ENCODE data around the gene DCUN1D3.

The DCUN1D3 gene

DNA sequence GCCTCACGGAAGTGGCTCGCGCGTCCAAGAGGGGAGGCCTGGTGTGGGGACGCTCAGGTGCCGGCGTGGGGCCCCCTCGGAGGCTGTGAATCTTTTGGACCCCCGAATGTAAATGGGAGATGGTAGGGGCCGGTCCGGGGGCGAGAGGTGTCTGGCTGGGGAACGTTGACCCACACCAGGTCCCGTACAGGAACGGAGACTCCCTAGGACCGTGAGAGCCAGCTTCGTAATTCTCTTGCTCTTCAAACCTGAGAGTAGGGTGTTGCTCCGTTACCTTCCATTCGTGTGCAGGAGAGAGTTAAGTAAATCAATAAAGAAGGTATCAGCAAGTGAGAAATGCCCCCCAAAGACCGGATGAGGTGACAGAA lies 894 bp upstream of the DCUN1D3 start:
- TF ChIP-seq, protein P1, sequence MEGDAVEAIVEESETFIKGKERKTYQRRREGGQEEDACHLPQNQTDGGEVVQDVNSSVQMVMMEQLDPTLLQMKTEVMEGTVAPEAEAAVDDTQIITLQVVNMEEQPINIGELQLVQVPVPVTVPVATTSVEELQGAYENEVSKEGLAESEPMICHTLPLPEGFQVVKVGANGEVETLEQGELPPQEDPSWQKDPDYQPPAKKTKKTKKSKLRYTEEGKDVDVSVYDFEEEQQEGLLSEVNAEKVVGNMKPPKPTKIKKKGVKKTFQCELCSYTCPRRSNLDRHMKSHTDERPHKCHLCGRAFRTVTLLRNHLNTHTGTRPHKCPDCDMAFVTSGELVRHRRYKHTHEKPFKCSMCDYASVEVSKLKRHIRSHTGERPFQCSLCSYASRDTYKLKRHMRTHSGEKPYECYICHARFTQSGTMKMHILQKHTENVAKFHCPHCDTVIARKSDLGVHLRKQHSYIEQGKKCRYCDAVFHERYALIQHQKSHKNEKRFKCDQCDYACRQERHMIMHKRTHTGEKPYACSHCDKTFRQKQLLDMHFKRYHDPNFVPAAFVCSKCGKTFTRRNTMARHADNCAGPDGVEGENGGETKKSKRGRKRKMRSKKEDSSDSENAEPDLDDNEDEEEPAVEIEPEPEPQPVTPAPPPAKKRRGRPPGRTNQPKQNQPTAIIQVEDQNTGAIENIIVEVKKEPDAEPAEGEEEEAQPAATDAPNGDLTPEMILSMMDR (IDR thresholded peaks at IDR 0.05), result no peak
- Histone ChIP-seq H3K27ac (peak overlapping the region; percentile 96 to 98), H3K4me3 (peak overlapping the region; percentile 63 to 78), H3K9me3 (no peaks in the 10 kb centered on the region), H3K4me1 (peaks cover 0 to 79% (median 68%) of the 10 kb centered on the region in 4 donors), H3K36me3 (peaks cover 0 to 8% (median 3%) of the 10 kb centered on the region in 3 donors), H3K27me3 (no peaks in the 10 kb centered on the region)
- DNase-seq, result no peak
- intact Hi-C loops (cut with DNase I; ENCODE audit: low total_unique reads), result loop anchor here (5.0 to 10.0 kb wide), 2 partner anchors 34 to 1774 kb away; no protein-coding TSS in a partner anchor

- Histone ChIP-seq H3K27ac (peak overlapping the region; percentile 96 to 98), H3K9me3 (no peaks in the 10 kb centered on the region), H3K4me3 (peak overlapping the region; percentile 63 to 78), H3K36me3 (peaks cover 0 to 15% (median 15%) of the 10 kb centered on the region in 3 donors), H3K27me3 (no peaks in the 10 kb centered on the region), H3K4me1 (peaks cover 0 to 79% (median 54%) of the 10 kb centered on the region in 4 donors)
- intact Hi-C loops (cut with DNase I; ENCODE audit: low total_unique reads), result loop anchor here (5.0 to 10.0 kb wide), 2 partner anchors 32 to 1775 kb away; no protein-coding TSS in a partner anchor
- TF ChIP-seq, protein P1 (IDR thresholded peaks at IDR 0.05), result no peak
- peak; percentile 43 to 76 for DNase-seq
Observed at GRCh38 chr16:20899477-20900298, 470 bp downstream of the DCUN1D3 start.

DNA sequence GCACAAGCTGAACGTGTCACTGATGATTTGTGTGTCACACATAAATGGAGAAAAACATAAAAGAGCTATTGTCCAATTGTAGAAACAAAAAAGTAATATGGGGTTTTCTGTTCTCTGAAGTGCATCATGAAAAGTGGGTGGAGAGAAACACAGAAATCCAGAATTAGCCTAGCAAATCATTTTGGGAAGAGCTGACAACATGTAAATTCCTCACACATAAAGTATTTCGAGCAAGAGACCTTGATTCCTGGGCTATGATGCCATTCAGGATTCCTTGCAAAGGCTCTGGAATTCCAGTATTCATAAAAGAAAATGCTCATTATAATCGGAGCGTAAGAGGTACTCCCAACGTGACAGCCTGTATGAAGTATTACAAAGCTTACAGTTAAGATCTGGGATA lies 1.1 kb downstream of the DCUN1D3 start:
- TF ChIP-seq, protein P1 (IDR thresholded peaks at IDR 0.05), result no peak
- Histone ChIP-seq H3K27ac (peak overlapping the region; percentile 96 to 98), H3K36me3 (peaks cover 0 to 21% (median 19%) of the 10 kb centered on the region in 3 donors), H3K27me3 (no peaks in the 10 kb centered on the region), H3K9me3 (no peaks in the 10 kb centered on the region), H3K4me1 (peaks cover 0 to 79% (median 49%) of the 10 kb centered on the region in 4 donors), H3K4me3 (peak overlapping the region; percentile 63 to 78)
- intact Hi-C loops (cut with DNase I; ENCODE audit: low total_unique reads), result no loop called here
- no peak for DNase-seq

DNA sequence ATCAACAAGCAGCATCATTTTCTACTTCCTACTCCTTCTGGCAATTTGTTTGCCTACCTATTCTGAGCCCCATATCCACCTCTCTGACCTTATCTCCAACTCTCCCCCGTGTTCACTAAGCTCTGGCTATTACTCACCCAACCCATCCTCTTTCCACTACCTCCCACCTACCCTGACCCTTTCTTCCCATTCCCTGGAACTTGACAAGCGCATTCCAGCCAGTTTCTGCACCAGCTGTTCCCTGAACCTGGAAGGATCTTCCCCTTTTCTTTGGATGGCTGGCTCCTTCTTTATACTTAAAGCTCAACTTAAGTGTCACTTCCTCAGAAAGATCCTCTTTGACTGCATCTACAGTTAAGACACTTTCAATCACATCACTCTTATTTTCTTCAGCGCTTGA lies 2.2 kb downstream of the DCUN1D3 start:
- Histone ChIP-seq H3K9me3 (no peaks in the 10 kb centered on the region), H3K4me1 (peaks cover 0 to 78% (median 43%) of the 10 kb centered on the region in 4 donors), H3K4me3 (peak overlapping the region; percentile 63 to 78), H3K27ac (peak overlapping the region; percentile 96 to 98), H3K36me3 (peaks cover 0 to 33% (median 28%) of the 10 kb centered on the region in 3 donors), H3K27me3 (no peaks in the 10 kb centered on the region)
- intact Hi-C loops (cut with DNase I; ENCODE audit: low total_unique reads), result no loop called here
- DNase-seq, result no peak
- TF ChIP-seq, protein P1 (IDR thresholded peaks at IDR 0.05), result no peak

GRCh38 chr16:20897253-20897897 lies 2.8 kb downstream of the DCUN1D3 start:
- Histone ChIP-seq H3K9me3 (no peaks in the 10 kb centered on the region), H3K27me3 (no peaks in the 10 kb centered on the region), H3K4me1 (peaks cover 0 to 78% (median 39%) of the 10 kb centered on the region in 4 donors), H3K4me3 (peak overlapping the region in 1 of 2 donors; percentile 63), H3K27ac (peak overlapping the region; percentile 96 to 98), H3K36me3 (peaks cover 0 to 38% (median 30%) of the 10 kb centered on the region in 3 donors)
- TF ChIP-seq, protein P1 (IDR thresholded peaks at IDR 0.05), result no peak
- intact Hi-C loops (cut with DNase I; ENCODE audit: low total_unique reads), result no loop called here
- DNase-seq, result no peak

Measured in tibial artery (tissue), 4 donors.